IMR-90 (cell line): ENCODE results near the gene STAT3. TPM values are rescaled to one million over a fixed set of nuclear protein-coding genes. Genes with fewer than 3 reads are reported as not detected.

ENCODE experiments used
- ATAC-seq: fragments of 200-7000 bp; cut with Tn5 transposase; 2 replicates; pipeline ENCODE4 v1.9.1; 2020; ENCODE audit warnings: low read depth, mild to moderate bottlenecking, moderate library complexity
- BruUV-seq: library from RNA; stranded (reverse); fragments of 400-500 nt; replicated peaks from 2 replicates; lab custom pipeline; 2021; lab: Mats Ljungman, UMichigan
- CTCF ChIA-PET: fragments of 300-600 bp; formaldehyde crosslinking; extraction: SDS; loops from one replicate; lab custom pipeline; 2021; ENCODE audit warnings: antibody characterized with exemption; lab: Yijun Ruan, JAX
- POLR2A ChIA-PET: fragments of 300-600 bp; sonication (Branson Sonifier 250); formaldehyde crosslinking; loops from one replicate; lab custom pipeline; 2022; ENCODE audit warnings: antibody characterized with exemption; ENCODE audit not compliant: unreplicated experiment; lab: Charles Lee
- DNase-seq: peaks from one replicate; pipeline ENCODE4 v3.0.0; 2013
- H2AFZ ChIP-seq: replicated peaks from 2 replicates; pipeline ENCODE3; 2013; ENCODE audit warnings: low read length, mild to moderate bottlenecking; ENCODE audit not compliant: poor library complexity
- H2AK5ac ChIP-seq: 2 replicates; pipeline ENCODE4 v1.6.1; 2013; ENCODE audit warnings: low read depth, low read length, inconsistent platforms
- H2AK9ac ChIP-seq: replicated peaks from 2 replicates; pipeline ENCODE3; 2013; ENCODE audit warnings: mild to moderate bottlenecking, low read depth, low read length, moderate library complexity; ENCODE audit not compliant: poor library complexity
- H2BK120ac ChIP-seq: 2 replicates; pipeline ENCODE4 v1.6.1; 2013; ENCODE audit warnings: low read depth, low read length, inconsistent platforms
- H2BK15ac ChIP-seq: 3 replicates; pipeline ENCODE4 v1.6.1; 2013; ENCODE audit warnings: low read depth, low read length, inconsistent platforms
- H2BK20ac ChIP-seq: 2 replicates; pipeline ENCODE4 v1.6.1; 2013; ENCODE audit warnings: low read depth, mild to moderate bottlenecking, inconsistent platforms, low read length, moderate library complexity
- H2BK5ac ChIP-seq: 2 replicates; pipeline ENCODE4 v1.6.1; 2013; ENCODE audit warnings: mild to moderate bottlenecking, low read depth, low read length, inconsistent platforms; ENCODE audit not compliant: poor library complexity, severe bottlenecking
- H3K14ac ChIP-seq: replicated peaks from 2 replicates; pipeline ENCODE4 v1.6.1; 2013; ENCODE audit warnings: low read depth, low read length, inconsistent platforms
- H3K18ac ChIP-seq: 2 replicates; pipeline ENCODE4 v1.6.1; 2013; ENCODE audit warnings: low read depth, low read length, control low read depth
- H3K23ac ChIP-seq: 2 replicates; pipeline ENCODE4 v1.6.1; 2013; ENCODE audit warnings: low read depth, low read length, inconsistent platforms
- H3K27ac ChIP-seq: 2 replicates; pipeline ENCODE4 v1.5.1; 2013; ENCODE audit warnings: mild to moderate bottlenecking, control low read depth, low read length; ENCODE audit not compliant: insufficient read depth
- H3K27me3 ChIP-seq: 2 replicates; pipeline ENCODE4 v1.6.1; 2013; ENCODE audit warnings: low read length; ENCODE audit not compliant: control insufficient read depth, insufficient read depth
- H3K36me3 ChIP-seq: 2 replicates; pipeline ENCODE4 v1.6.1; 2013; ENCODE audit warnings: low read length, mixed read lengths; ENCODE audit not compliant: control insufficient read depth, insufficient read depth
- H3K4ac ChIP-seq: 2 replicates; pipeline ENCODE4 v1.6.1; 2013; ENCODE audit warnings: low read depth, low read length, inconsistent platforms
- H3K4me1 ChIP-seq: 2 replicates; pipeline ENCODE4 v1.6.1; 2013; ENCODE audit warnings: low read length, mixed read lengths; ENCODE audit not compliant: control insufficient read depth, insufficient read depth
- H3K4me2 ChIP-seq: 2 replicates; pipeline ENCODE4 v1.6.1; 2013; ENCODE audit warnings: low read depth, mild to moderate bottlenecking, control low read depth, low read length, moderate library complexity
- H3K4me3 ChIP-seq: 2 replicates; pipeline ENCODE4 v1.5.1; 2013; ENCODE audit warnings: low read depth, mild to moderate bottlenecking, control low read depth, low read length, moderate library complexity; ENCODE audit not compliant: insufficient read depth
- H3K56ac ChIP-seq: 2 replicates; pipeline ENCODE4 v1.6.1; 2013; ENCODE audit warnings: low read length, inconsistent platforms; ENCODE audit not compliant: insufficient read depth; ENCODE audit errors: extremely low read depth
- H3K79me1 ChIP-seq, 2 experiments: 2 replicates each; pipeline ENCODE4 v1.6.1; 2013; ENCODE audit warnings: low read length in 2 of 2, inconsistent platforms in 1 of 2, low read depth in 1 of 2
- H3K9ac ChIP-seq: 2 replicates; pipeline ENCODE4 v1.6.1; 2013; ENCODE audit warnings: low read depth, low read length, control low read depth
- H3K9me1 ChIP-seq: 2 replicates; pipeline ENCODE4 v1.6.1; 2013; ENCODE audit warnings: low read length, inconsistent platforms; ENCODE audit not compliant: insufficient read depth
- H3K9me3 ChIP-seq: 2 replicates; pipeline ENCODE4 v1.6.1; 2013; ENCODE audit warnings: low read length; ENCODE audit not compliant: control insufficient read depth, insufficient read depth
- H4K20me1 ChIP-seq: 2 replicates; pipeline ENCODE4 v1.6.1; 2013; ENCODE audit warnings: low read length, inconsistent platforms; ENCODE audit not compliant: insufficient read depth
- H4K5ac ChIP-seq: 2 replicates; pipeline ENCODE4 v1.6.1; 2013; ENCODE audit warnings: mild to moderate bottlenecking, low read depth, low read length, control low read depth
- H4K8ac ChIP-seq, 2 experiments: 2 replicates each; pipeline ENCODE4 v1.6.1; 2013; ENCODE audit warnings: low read depth in 2 of 2, low read length in 2 of 2, control low read depth in 1 of 2, inconsistent platforms in 1 of 2
- H4K91ac ChIP-seq: 2 replicates; pipeline ENCODE4 v1.6.1; 2013; ENCODE audit warnings: low read depth, low read length, inconsistent platforms; ENCODE audit not compliant: insufficient read depth
- CEBPB ChIP-seq: IDR thresholded peaks from 2 replicates; pipeline ENCODE4 v1.6.1; 2012; ENCODE audit warnings: low read depth, low read length, improper control_type of control experiment
- CHD1 ChIP-seq: IDR thresholded peaks from 2 replicates; pipeline ENCODE4 v1.6.1; 2012; ENCODE audit warnings: low read depth, low read length, improper control_type of control experiment
- FOS ChIP-seq: fragments of 150-350 bp; IDR thresholded peaks from 2 replicates; pipeline ENCODE4 v1.6.1; 2016; ENCODE audit warnings: low read depth, low read length
- MAFK ChIP-seq: IDR thresholded peaks from 2 replicates; pipeline ENCODE4 v1.6.1; 2012; ENCODE audit warnings: low read depth, low read length, improper control_type of control experiment
- MAZ ChIP-seq: IDR thresholded peaks from 2 replicates; pipeline ENCODE4 v1.6.1; 2012; ENCODE audit warnings: low read depth, mild to moderate bottlenecking, low read length, improper control_type of control experiment, moderate library complexity, borderline replicate concordance
- MXI1 ChIP-seq: IDR thresholded peaks from 2 replicates; pipeline ENCODE4 v1.6.1; 2012; ENCODE audit warnings: low read depth, mild to moderate bottlenecking, low read length, moderate library complexity, borderline replicate concordance
- NFE2L2 ChIP-seq: fragments of 150-350 bp; IDR thresholded peaks from 2 replicates; pipeline ENCODE4 v1.6.1; 2016; ENCODE audit warnings: low read depth, mild to moderate bottlenecking, low read length
- POLR2A ChIP-seq: IDR thresholded peaks from 2 replicates; pipeline ENCODE4 v1.6.1; 2012; ENCODE audit warnings: mild to moderate bottlenecking, low read depth, low read length
- RAD21 ChIP-seq: IDR thresholded peaks from 2 replicates; pipeline ENCODE4 v1.6.1; 2012; ENCODE audit warnings: low read length, improper control_type of control experiment
- RCOR1 ChIP-seq: IDR thresholded peaks from 2 replicates; pipeline ENCODE4 v1.6.1; 2012; ENCODE audit warnings: mild to moderate bottlenecking, low read length, improper control_type of control experiment; ENCODE audit not compliant: insufficient replicate concordance
- RFX5 ChIP-seq: IDR thresholded peaks from 2 replicates; pipeline ENCODE4 v1.8.0; 2012; ENCODE audit warnings: low read depth, mild to moderate bottlenecking, low read length, moderate library complexity
- SMC3 ChIP-seq: fragments of 150-350 bp; IDR thresholded peaks from 2 replicates; pipeline ENCODE4 v1.6.1; 2016; ENCODE audit warnings: low read depth, mild to moderate bottlenecking, antibody characterized with exemption, low read length, moderate library complexity
- WGBS, 2 experiments: methylation state at CpG; one replicate each; pipeline versions ENCODE4 v1.1.5 to v1.1.7; 2013; ENCODE audit warnings: missing lambda C conversion rate in 2 of 2; ENCODE audit not compliant: insufficient read length in 1 of 2; ENCODE audit errors: extremely low coverage in 2 of 2; 5-methylcytosine and 5-hydroxymethylcytosine counted together
- dilution Hi-C: fragments of 300-500 bp; cut with HindIII; formaldehyde crosslinking; loops from one replicate; pipeline ENCODE4 v1.14.3; 2018; ENCODE audit warnings: low sequenced_read_pairs; ENCODE audit not compliant: unreplicated experiment
- in situ Hi-C: fragments of 300-500 bp; cut with MboI; formaldehyde crosslinking; loops from 3 replicates; pipeline ENCODE4 v1.14.3; 2019; ENCODE audit warnings: low sequenced_read_pairs, inconsistent platforms, mixed read lengths
- intact Hi-C: fragments of 100-400 bp; cut with micrococcal nuclease; formaldehyde crosslinking; loops from 2 replicates; pipeline ENCODE4 v1.10.0; 2022
- polyA plus RNA-seq, 3 experiments: library from polyadenylated mRNA; depleted of rRNA; stranded (reverse); fragments of >200 nt; gene quantifications; 2 replicates each; pipeline ENCODE4 v1.2.3, GENCODE V29; 2012; ENCODE audit warnings: low replicate concordance in 1 of 3
- total RNA-seq: library from RNA; depleted of rRNA; stranded (reverse); fragments of >200 nt; gene quantifications from 2 replicates; pipeline ENCODE4 v1.2.3, GENCODE V29; 2012
- TF ChIP-seq, protein P1 (sequence below): fragments of 150-350 bp; IDR thresholded peaks from 2 replicates; pipeline ENCODE4 v1.6.1; 2017; ENCODE audit warnings: mild to moderate bottlenecking, antibody characterized with exemption, low read length, low read depth
- TF ChIP-seq, protein P2 (sequence below): fragments of 150-350 bp; IDR thresholded peaks from 2 replicates; pipeline ENCODE4 v1.6.1; 2016; ENCODE audit warnings: low read depth, mild to moderate bottlenecking, low read length, moderate library complexity, borderline replicate concordance

Gene STAT3
- total and polyA plus RNA-seq, 2 of the 4 experiments (the other 2 are of a cell fraction), result 47.2 to 66.3 TPM

DNA sequence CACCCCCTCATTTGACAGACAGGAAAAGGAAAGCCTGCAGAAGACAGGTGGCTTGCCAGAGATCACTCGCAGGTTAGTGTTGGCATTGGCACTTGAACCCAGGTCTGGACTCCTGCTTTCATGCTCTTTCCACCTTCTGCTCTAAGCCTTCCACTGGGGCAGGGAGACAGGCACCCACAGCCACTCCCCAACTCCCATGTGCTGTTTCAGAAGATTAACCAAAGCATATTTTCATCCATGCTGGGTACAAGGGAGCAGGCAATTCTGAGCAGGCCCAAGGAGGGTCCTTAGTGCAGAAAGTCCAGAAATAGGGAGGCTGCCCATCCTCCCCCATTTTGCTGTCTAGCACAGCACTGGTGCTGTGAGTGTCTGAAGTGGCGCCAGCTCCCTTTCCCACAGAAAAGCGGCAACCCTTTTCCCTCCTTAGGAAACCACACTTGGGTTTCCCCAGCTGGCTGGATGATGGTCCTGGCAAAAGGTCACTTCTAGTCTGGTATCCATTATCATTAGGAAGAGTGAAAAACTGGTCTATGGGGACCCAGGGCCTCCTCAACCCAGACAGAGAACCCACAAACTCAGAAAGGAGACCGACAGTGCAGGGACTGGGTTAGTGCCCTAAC, 36.9 kb upstream of the STAT3 start:
- Histone ChIP-seq H2BK120ac (peak overlapping the region; percentile 7), H4K91ac (peak overlapping the region; percentile 41), H2AK9ac (peak overlapping the region; percentile 53), H3K4ac (peak overlapping the region; percentile 22), H4K5ac (0 out of 2 replicates have a peak overlapping the region, but pooled peaks have one; percentile 31), H3K4me3 (no peak overlapping the region), H3K9ac (no peak overlapping the region), H3K23ac (0 out of 2 replicates have a peak overlapping the region, but pooled peaks have one; percentile 23), H2BK5ac (no peak overlapping the region), H3K9me1 (no peaks in the 10 kb centered on the region), H3K14ac (no peak overlapping the region; the same call in 1 of the 2 replicates), H4K8ac (peak overlapping the region in 1 of 2 experiments; percentile 2; a peak in 1 of 4 replicates), H3K79me1 (peaks cover 0 to 32% of the 10 kb centered on the region in 2 experiments; a peak in 2 of 4 replicates), H2BK15ac (0 out of 3 replicates have a peak overlapping the region, but pooled peaks have one; percentile 15), H2AK5ac (peak overlapping the region; percentile 59), H3K36me3 (peaks cover 4% of the 10 kb centered on the region), H4K20me1 (peaks cover 30% of the 10 kb centered on the region), H3K18ac (no peak overlapping the region), H3K4me2 (no peak overlapping the region), H3K9me3 (no peaks in the 10 kb centered on the region), H3K27me3 (no peaks in the 10 kb centered on the region), H2BK20ac (peak overlapping the region; percentile 4), H3K56ac (no peak overlapping the region), H3K27ac (no peak overlapping the region), H3K4me1 (peaks cover 20% of the 10 kb centered on the region), H2AFZ (no peak overlapping the region)
- no peak for ATAC-seq
- CTCF ChIA-PET, result interaction anchor here (0.6 kb wide), 1 partner anchor 531 kb away, joined by 3 read pairs; no protein-coding TSS in a partner anchor
- intact Hi-C loops (loop anchor here (5.0 kb wide), 1 partner anchor 103 kb away; no protein-coding TSS in a partner anchor), in situ Hi-C loops (loop anchor here (5.0 kb wide), 1 partner anchor 102 kb away; no protein-coding TSS in a partner anchor), dilution Hi-C loops (no loop called here)
- BruUV-seq, result no TSS peak
- TF ChIP-seq RAD21 (no peak), POLR2A (no peak), MXI1 (no peak), CEBPB (no peak), MAFK (no peak), SMC3 (no peak), MAZ (no peak), RCOR1 (no peak), NFE2L2 (no peak), FOS (no peak), CHD1 (no peak), RFX5 (no peak)
- TF ChIP-seq, protein P1, sequence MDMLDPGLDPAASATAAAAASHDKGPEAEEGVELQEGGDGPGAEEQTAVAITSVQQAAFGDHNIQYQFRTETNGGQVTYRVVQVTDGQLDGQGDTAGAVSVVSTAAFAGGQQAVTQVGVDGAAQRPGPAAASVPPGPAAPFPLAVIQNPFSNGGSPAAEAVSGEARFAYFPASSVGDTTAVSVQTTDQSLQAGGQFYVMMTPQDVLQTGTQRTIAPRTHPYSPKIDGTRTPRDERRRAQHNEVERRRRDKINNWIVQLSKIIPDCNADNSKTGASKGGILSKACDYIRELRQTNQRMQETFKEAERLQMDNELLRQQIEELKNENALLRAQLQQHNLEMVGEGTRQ, result no peak
- TF ChIP-seq, protein P2, sequence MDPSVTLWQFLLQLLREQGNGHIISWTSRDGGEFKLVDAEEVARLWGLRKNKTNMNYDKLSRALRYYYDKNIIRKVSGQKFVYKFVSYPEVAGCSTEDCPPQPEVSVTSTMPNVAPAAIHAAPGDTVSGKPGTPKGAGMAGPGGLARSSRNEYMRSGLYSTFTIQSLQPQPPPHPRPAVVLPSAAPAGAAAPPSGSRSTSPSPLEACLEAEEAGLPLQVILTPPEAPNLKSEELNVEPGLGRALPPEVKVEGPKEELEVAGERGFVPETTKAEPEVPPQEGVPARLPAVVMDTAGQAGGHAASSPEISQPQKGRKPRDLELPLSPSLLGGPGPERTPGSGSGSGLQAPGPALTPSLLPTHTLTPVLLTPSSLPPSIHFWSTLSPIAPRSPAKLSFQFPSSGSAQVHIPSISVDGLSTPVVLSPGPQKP, result no peak
- peak; percentile 36 for DNase-seq
- WGBS, 2 experiments, result 80% methylated on average over 1 of the region's 4 CpGs; no CpG with 5 or more reads in 1 of the 2 experiments
- POLR2A ChIA-PET, result no interaction called here
